GM21576 (cell line): ENCODE data around the gene OLFML1.

ENCODE experiments used
- ATAC-seq: cut with Tn5 transposase; IDR thresholded peaks from one replicate; pipeline ENCODE4 v1.9.1; 2021; ENCODE audit warnings: mild to moderate bottlenecking, moderate library complexity; ENCODE audit not compliant: unreplicated experiment

Gene OLFML1

GRCh38 chr11:7473717-7474116, 11.6 kb upstream of the OLFML1 start:
- ATAC-seq = peak; percentile 91

- ATAC-seq = no peak
These were observed 5.2 kb upstream of the OLFML1 start for GRCh38 chr11:7480113-7480512.

DNA sequence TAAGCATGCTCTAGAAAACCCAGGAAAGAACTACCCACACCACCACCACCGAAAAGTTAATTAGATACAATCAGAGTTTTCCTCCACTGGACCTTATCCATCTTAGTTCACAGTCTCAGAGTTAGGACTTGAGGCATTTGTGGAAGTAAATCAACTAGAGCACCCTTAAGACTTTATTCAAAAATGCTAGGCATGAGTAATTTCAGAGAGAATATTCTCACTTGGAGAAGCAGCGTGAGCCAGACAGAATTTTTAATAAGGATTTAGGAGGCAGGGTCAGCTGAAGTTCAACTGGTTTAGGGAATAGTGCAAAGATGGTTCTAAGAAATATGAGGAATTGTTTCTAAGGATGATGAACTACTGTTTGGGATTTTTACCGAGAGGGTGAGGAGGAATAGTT, 1.2 kb upstream of the OLFML1 start:
- ATAC-seq = no peak

GRCh38 chr11:7484645-7485044, 661 bp upstream of the OLFML1 start:
- no peak for ATAC-seq

DNA sequence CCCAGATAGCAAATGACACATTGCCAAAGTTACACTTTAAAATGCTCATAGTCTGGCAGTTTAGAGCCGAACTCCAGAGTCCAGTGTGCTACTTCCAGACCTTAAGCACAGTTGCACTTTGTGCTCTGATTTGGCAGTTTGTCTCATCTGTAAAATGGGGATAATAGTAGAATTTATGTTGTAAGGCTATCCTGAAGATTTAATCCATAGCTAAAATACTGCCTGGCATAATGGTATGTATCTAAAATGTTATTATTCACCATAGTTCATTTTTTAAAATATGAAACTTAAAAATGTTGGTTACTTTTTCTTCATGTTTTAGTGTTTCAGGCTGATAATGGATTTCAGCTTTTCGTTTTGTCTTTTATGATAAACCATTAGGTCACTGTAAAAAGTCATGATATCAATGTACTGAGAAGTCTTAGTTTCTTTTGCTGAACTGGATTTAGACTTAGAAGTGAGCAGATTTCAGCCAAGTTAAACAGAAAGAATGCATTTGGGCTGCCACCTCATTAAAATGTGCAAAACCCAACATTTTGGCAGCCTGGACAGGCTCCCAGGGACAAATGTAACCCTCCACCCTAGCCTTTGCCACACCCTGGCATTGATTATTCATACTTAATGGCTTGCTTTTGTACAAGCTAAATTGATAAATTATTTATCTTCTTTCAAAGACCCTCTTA, 933 bp downstream of the OLFML1 start:
- ATAC-seq = no peak

- no peak for ATAC-seq
These were observed 1.5 kb downstream of the OLFML1 start for GRCh38 chr11:7486781-7487140.

- ATAC-seq = no peak
These were observed 2.1 kb downstream of the OLFML1 start for GRCh38 chr11:7487360-7487759.

- no peak for ATAC-seq
These were observed 3.4 kb downstream of the OLFML1 start for GRCh38 chr11:7488681-7489080.

GRCh38 chr11:7489376-7489775, 4.1 kb downstream of the OLFML1 start:
- no peak for ATAC-seq

DNA sequence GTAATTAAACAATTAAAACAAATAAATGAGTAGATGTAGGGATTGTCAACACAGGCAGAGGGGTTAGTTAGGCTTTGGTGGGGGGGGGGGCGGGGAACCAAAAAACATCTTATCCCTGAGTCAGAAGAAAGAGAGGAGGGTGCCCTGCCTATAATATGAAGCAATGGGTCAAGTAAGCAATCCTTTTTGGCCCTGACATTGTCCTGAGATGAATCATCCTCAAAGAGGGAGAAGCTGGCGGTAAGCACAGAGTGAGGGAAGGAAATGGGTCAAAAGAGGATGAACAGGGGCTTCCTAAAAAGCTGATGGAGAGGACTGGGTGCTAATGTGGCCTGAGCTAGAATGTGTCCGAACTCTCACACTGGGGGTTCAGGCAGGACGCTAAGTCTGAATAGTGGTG, 4.7 kb downstream of the OLFML1 start:
- ATAC-seq = no peak

- no peak for ATAC-seq
These were observed 5.2 kb downstream of the OLFML1 start for GRCh38 chr11:7490535-7490934.

GRCh38 chr11:7492253-7492652, 6.9 kb downstream of the OLFML1 start:
- no peak for ATAC-seq

- no peak for ATAC-seq
These were observed 8.4 kb downstream of the OLFML1 start for GRCh38 chr11:7493670-7494069.

GRCh38 chr11:7494086-7494745, 8.9 kb downstream of the OLFML1 start:
- ATAC-seq = no peak

- ATAC-seq = peak; percentile 89
These were observed 10.7 kb downstream of the OLFML1 start for GRCh38 chr11:7495882-7496551.

- ATAC-seq = no peak
These were observed 12.9 kb downstream of the OLFML1 start for GRCh38 chr11:7498193-7498592.

GRCh38 chr11:7499081-7499480, 13.8 kb downstream of the OLFML1 start:
- ATAC-seq = no peak

DNA sequence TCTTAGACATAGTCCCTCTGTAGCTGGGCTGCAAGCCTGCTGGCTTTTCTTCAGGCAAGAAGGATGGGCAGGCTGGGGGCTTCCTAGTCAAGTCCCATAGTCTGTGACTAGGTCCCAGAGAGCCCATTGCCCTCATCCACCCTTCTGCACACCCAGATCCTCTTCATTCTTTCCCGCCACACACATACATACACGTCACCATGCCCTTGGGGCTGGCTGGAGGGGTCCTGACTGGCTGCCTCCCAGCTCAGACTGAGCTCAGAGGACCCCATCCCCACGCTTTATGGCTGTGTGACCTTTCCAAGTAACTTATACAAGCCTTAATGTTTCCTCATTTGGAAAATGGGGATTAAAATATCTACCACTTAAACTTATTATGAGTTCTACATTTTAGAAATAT, 14.9 kb downstream of the OLFML1 start:
- no peak for ATAC-seq

- ATAC-seq = no peak
These were observed 15.9 kb downstream of the OLFML1 start for GRCh38 chr11:7501251-7501650.

DNA sequence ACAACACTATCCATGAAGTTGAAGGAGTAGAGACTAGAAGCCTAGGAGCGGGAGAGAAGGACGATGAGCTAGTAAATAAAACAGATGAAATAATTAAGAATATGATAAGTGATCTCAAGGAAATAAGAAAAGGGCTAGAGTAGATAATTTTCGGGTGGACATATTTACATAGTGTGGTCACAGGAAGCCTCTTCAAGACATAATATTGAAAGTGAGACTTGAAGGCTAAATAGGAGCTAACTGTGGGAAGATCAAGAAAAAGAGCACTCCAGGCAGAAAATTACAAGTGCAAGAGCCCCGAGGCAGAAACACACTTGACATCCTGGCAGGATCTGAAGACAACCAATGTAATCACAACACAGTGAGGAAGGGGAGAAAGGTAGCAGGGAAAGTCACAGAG, 16.6 kb downstream of the OLFML1 start:
- ATAC-seq = peak; percentile 51

- no peak for ATAC-seq
These were observed 20.9 kb downstream of the OLFML1 start for GRCh38 chr11:7506243-7506642.

DNA sequence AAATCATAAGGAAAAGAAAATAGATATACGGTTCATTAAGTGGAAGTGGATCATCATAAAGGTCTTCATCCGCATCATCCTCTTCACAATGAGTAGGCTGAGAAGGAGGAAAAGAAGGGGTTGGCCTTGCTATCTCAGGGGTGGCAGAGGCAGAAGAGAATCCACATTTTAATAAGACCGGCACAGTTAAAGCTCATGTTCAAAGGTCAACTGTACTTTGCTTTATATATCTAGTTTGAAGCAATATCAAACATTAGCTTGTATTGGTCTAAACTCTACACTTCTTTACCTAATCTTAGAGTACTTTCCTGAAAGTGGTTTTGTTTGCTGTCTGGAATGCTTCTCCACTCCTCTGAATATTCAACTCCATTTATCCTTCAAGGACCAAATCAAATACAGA, 22.8 kb downstream of the OLFML1 start:
- no peak for ATAC-seq
